ENCODE measurements around the gene LSAMP.

LSAMP gene

GRCh38 chr3:116342499-116342898 is 102.8 kb downstream of the LSAMP start:
- Histone ChIP-seq H3K4me3 (replicated peaks; ENCODE audit: low read depth, low read length) (no peak overlapping the region), H3K36me3 (ENCODE audit: control insufficient read depth, insufficient read depth, low read length) (no peaks in the 10 kb centered on the region), H3K27me3 (replicated peaks; ENCODE audit: control insufficient read depth, insufficient read depth, low read length) (no peaks in the 10 kb centered on the region)
- DNase-seq (ENCODE audit: extremely low read depth, insufficient read length) = no peak
- TF ChIP-seq CTCF (IDR thresholded peaks at IDR 0.05; ENCODE audit: insufficient read depth, low read length, poor library complexity, severe bottlenecking) = no peak

- no peak for TF ChIP-seq CTCF (IDR thresholded peaks at IDR 0.05; ENCODE audit: insufficient read depth, low read length, poor library complexity, severe bottlenecking)
- DNase-seq (ENCODE audit: extremely low read depth, insufficient read length) = peak; percentile 15
- H3K36me3 ChIP-seq (ENCODE audit: control insufficient read depth, insufficient read depth, low read length) = no peaks in the 10 kb centered on the region
Measured at GRCh38 chr3:116341899-116342298, 103.4 kb downstream of the LSAMP start.

DNA sequence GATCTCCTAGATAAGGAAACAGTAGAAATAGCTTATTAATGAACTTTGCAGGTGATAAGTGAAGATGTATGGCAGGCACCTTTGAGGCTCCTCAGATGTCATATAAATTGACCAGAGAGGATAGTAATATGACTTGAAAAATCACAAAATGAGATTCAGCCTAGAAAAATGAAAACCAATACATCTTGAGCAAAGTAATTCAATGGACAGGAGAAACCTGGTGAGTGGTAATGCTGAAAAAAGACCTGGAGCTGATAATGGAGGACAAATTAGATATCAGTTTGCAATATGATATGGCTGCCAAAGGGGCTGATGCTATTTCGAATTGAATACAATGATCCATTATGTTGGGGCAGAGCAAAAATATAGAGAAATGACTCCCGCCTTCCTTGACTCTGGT is 103.9 kb downstream of the LSAMP start:
- no peaks in the 10 kb centered on the region for H3K27me3 ChIP-seq (replicated peaks; ENCODE audit: control insufficient read depth, insufficient read depth, low read length)
- no peak for TF ChIP-seq CTCF (IDR thresholded peaks at IDR 0.05; ENCODE audit: insufficient read depth, low read length, poor library complexity, severe bottlenecking)
- H3K4me3 ChIP-seq (replicated peaks; ENCODE audit: low read depth, low read length) = no peak overlapping the region
- DNase-seq (ENCODE audit: extremely low read depth, insufficient read length) = no peak
- no peaks in the 10 kb centered on the region for H3K36me3 ChIP-seq (ENCODE audit: control insufficient read depth, insufficient read depth, low read length)

More at GRCh38 chr3:116341899-116342298, 103.4 kb downstream of the LSAMP start:
- Histone ChIP-seq H3K4me3 (replicated peaks; ENCODE audit: low read depth, low read length) (no peak overlapping the region), H3K27me3 (replicated peaks; ENCODE audit: control insufficient read depth, insufficient read depth, low read length) (no peaks in the 10 kb centered on the region)

- TF ChIP-seq CTCF (IDR thresholded peaks at IDR 0.05; ENCODE audit: insufficient read depth, low read length, poor library complexity, severe bottlenecking) = no peak
- H3K36me3 ChIP-seq (ENCODE audit: control insufficient read depth, insufficient read depth, low read length) = no peaks in the 10 kb centered on the region
- DNase-seq (ENCODE audit: extremely low read depth, insufficient read length) = no peak
Measured at GRCh38 chr3:116340680-116341216, 104.5 kb downstream of the LSAMP start.

GRCh38 chr3:116339441-116340028 is 105.8 kb downstream of the LSAMP start:
- no peak overlapping the region for H3K4me3 ChIP-seq (replicated peaks; ENCODE audit: low read depth, low read length)
- no peaks in the 10 kb centered on the region for H3K36me3 ChIP-seq (ENCODE audit: control insufficient read depth, insufficient read depth, low read length)
- no peak for TF ChIP-seq CTCF (IDR thresholded peaks at IDR 0.05; ENCODE audit: insufficient read depth, low read length, poor library complexity, severe bottlenecking)
- H3K27me3 ChIP-seq (replicated peaks; ENCODE audit: control insufficient read depth, insufficient read depth, low read length) = no peaks in the 10 kb centered on the region
- DNase-seq (ENCODE audit: extremely low read depth, insufficient read length) = no peak

More at GRCh38 chr3:116340680-116341216, 104.5 kb downstream of the LSAMP start:
- H3K4me3 ChIP-seq (replicated peaks; ENCODE audit: low read depth, low read length) = no peak overlapping the region
- no peaks in the 10 kb centered on the region for H3K27me3 ChIP-seq (replicated peaks; ENCODE audit: control insufficient read depth, insufficient read depth, low read length)

Data from GM06990 (cell line).